Measurements from ENCODE around the gene HNRNPC. TPM values are rescaled to one million over a fixed set of nuclear protein-coding genes. Genes with fewer than 3 reads are reported as not detected.

HNRNPC gene
- total RNA-seq, 1 experiment from 2014 or later: 1,062 TPM

- no peak overlapping the region for H3K23ac ChIP-seq (ENCODE audit: insufficient read length, low read depth, low read length)
- H3K4me1 ChIP-seq (ENCODE audit: insufficient read depth, low read length): peaks cover 2% of the 10 kb centered on the region; the same call in 1 of the 2 replicates
- H3K14ac ChIP-seq (ENCODE audit: insufficient read depth, low read length): no peak overlapping the region; the same call in 1 of the 2 replicates
- Mint-ChIP-seq H3K4me1 (peaks cover 58 to 76% of the 10 kb centered on the region in 2 experiments), H3K36me3 (ENCODE audit: insufficient read depth in 1 of 3, low read depth in 3 of 3) (peaks cover 74 to 95% (median 84%) of the 10 kb centered on the region in 3 experiments), H3K27ac (peak overlapping the region in 2 of 3 experiments; percentile 82 to 95; a peak in 4 of 7 replicates), H3K9me3 (no peaks in the 10 kb centered on the region; a peak in 1 of 5 replicates), H3K4me3 (peak overlapping the region; percentile 42 to 72), H3K27me3 (ENCODE audit: low read depth) (no peaks in the 10 kb centered on the region; the same call in 1 of the 2 replicates)
- peaks cover 5% of the 10 kb centered on the region for H3K23me2 ChIP-seq (ENCODE audit: insufficient read length, low read depth, low read length, poor library complexity, severe bottlenecking)
- no peak overlapping the region for H3T11ph ChIP-seq (ENCODE audit: low read length)
- no peak overlapping the region for H4K91ac ChIP-seq (ENCODE audit: insufficient read length, low read depth, low read length)
- H4K5ac ChIP-seq (ENCODE audit: insufficient read length, low read depth, low read length): no peak overlapping the region
- no CpG with 5 or more reads among the region's 3 CpGs for WGBS (ENCODE audit: extremely low coverage, insufficient read length, low lambda C conversion rate)
- no peak overlapping the region for H3K18ac ChIP-seq (ENCODE audit: insufficient read length, low read depth, low read length)
- no peak overlapping the region for H3K56ac ChIP-seq (ENCODE audit: insufficient read length, low read depth, low read length)
- no peak overlapping the region for H3K4ac ChIP-seq (ENCODE audit: low read depth, low read length)
- peaks cover 87% of the 10 kb centered on the region for H3K79me2 ChIP-seq (ENCODE audit: insufficient read depth, low read length)
- H3K27ac ChIP-seq (ENCODE audit: insufficient read length, low read depth, low read length): no peak overlapping the region
- H2BK120ac ChIP-seq (ENCODE audit: low read depth, low read length, poor library complexity, severe bottlenecking): no peak overlapping the region
- peaks cover 3% of the 10 kb centered on the region for H3K79me1 ChIP-seq (ENCODE audit: insufficient read depth, low read depth, low read length, poor library complexity, severe bottlenecking)
- H4K8ac ChIP-seq (replicated peaks; ENCODE audit: insufficient read length, low read depth, low read length): no peak overlapping the region
- no peak overlapping the region for H2BK15ac ChIP-seq (ENCODE audit: low read depth, low read length)
- no peak overlapping the region for H2BK5ac ChIP-seq (ENCODE audit: insufficient read length, low read length)
- no peak overlapping the region for H3K9ac ChIP-seq (ENCODE audit: extremely low read depth, insufficient read length, low read length)
- no peak overlapping the region for H2AK5ac ChIP-seq (ENCODE audit: insufficient read length, low read length)
- no peak for TF ChIP-seq CTCF (conservative IDR thresholded peaks at IDR 0.05)
- H2BK20ac ChIP-seq (ENCODE audit: low read depth, low read length, poor library complexity, severe bottlenecking): no peak overlapping the region
- H2BK12ac ChIP-seq (ENCODE audit: insufficient read length, low read depth, low read length): no peak overlapping the region
- no peak for DNase-seq
- H3K4me2 ChIP-seq (ENCODE audit: insufficient read depth, insufficient read length, low read length): no peak overlapping the region
- H3K27me3 ChIP-seq (ENCODE audit: insufficient read depth, low read length): no peaks in the 10 kb centered on the region
- H2AFZ ChIP-seq (ENCODE audit: low read length): no peak overlapping the region
- no peaks in the 10 kb centered on the region for H4K20me1 ChIP-seq (ENCODE audit: control insufficient read depth, insufficient read depth, insufficient read length)
- no peaks in the 10 kb centered on the region for H3K9me3 ChIP-seq (ENCODE audit: control insufficient read depth, low read depth, low read length)
These were observed 6.8 kb downstream of the HNRNPC start for GRCh38 chr14:21262410-21262809.

Measured in H9 (cell line).